Measurements from ENCODE around the gene MACROD1. TPM values are rescaled to one million over a fixed set of nuclear protein-coding genes. Genes with fewer than 3 reads are reported as not detected.

The MACROD1 gene
- total and polyA plus RNA-seq, 9 of the 15 experiments (the other 6 are each of a cell fraction or from before 2014, with no cell fraction given) = 1.1 to 60.0 (median 26.4) TPM

GRCh38 chr11:64039012-64039665 lies 126.8 kb downstream of the MACROD1 start:
- Histone ChIP-seq H3K4me3 (no peak overlapping the region), H4K20me1 (replicated peaks; ENCODE audit: control insufficient read depth, insufficient read depth, low read length) (peaks cover 52% of the 10 kb centered on the region), H3K27me3 (ENCODE audit: control insufficient read depth in 2 of 2, insufficient read depth in 2 of 2, low read length in 2 of 2) (peaks cover 5 to 12% of the 10 kb centered on the region in 2 experiments; a peak in 2 of 5 replicates), H3K36me3 (ENCODE audit: control insufficient read depth, insufficient read depth, low read length) (no peaks in the 10 kb centered on the region), H2AFZ (ENCODE audit: low read depth, low read length) (no peak overlapping the region), H3K27ac (ENCODE audit: extremely low read depth, low read depth, low read length) (no peak overlapping the region), H3K9ac (ENCODE audit: insufficient read depth in 1 of 2, low read depth in 2 of 2, low read length in 2 of 2) (no peak overlapping the region), H3K4me2 (ENCODE audit: insufficient read depth, low read length) (no peak overlapping the region), H3K9me1 (ENCODE audit: control insufficient read depth, insufficient read depth, low read length) (no peaks in the 10 kb centered on the region), H3K4me1 (replicated peaks in 1 of 2; ENCODE audit: control insufficient read depth in 2 of 2, insufficient read depth in 2 of 2, low read length in 2 of 2) (peaks cover 0 to 49% of the 10 kb centered on the region in 2 experiments; a peak in 2 of 5 replicates), H3K79me2 (ENCODE audit: control insufficient read depth, insufficient read depth, low read length) (no peaks in the 10 kb centered on the region), H3K9me3 (replicated peaks; ENCODE audit: control insufficient read depth, insufficient read depth, low read depth, low read length) (no peaks in the 10 kb centered on the region)
- in situ Hi-C loops (cut with MboI) = no loop called here
- ATAC-seq (no peak), DNase-seq (ENCODE audit: extremely low read depth in 1 of 4, low spot score in 3 of 4) (no peak), FAIRE-seq (no peak)
- intact Hi-C loops (cut with micrococcal nuclease) = no loop called here
- CTCF ChIA-PET (ENCODE audit: low intra/inter-chr PET ratio) = interaction anchor here (0.6 kb wide), 1 partner anchor 100 kb away, joined by 3 read pairs; no protein-coding TSS in a partner anchor
- BruUV-seq (replicated peaks) = no TSS peak
- POLR2A ChIA-PET = interaction anchor here (1.5 kb wide), 1 partner anchor 15 kb away, joined by 3 read pairs; no protein-coding TSS in a partner anchor
- WGBS (ENCODE audit: insufficient coverage, low coverage, missing lambda C conversion rate) = 58% methylated on average over 10 of the region's 16 CpGs
- no peak for TF ChIP-seq ZNF121 (CRISPR knock-in tag; conservative IDR thresholded peaks at IDR 0.05)
- 0 out of 2 replicates have a peak, but pooled peaks have one; percentile 5 for TF ChIP-seq EGR1 (conservative IDR thresholded peaks at IDR 0.05)

- in situ Hi-C loops (cut with MboI) (no loop called here), intact Hi-C loops (cut with micrococcal nuclease) (no loop called here)
- H2AFZ ChIP-seq (ENCODE audit: low read depth, low read length) = no peak overlapping the region
- TF ChIP-seq GTF3C2 (IDR thresholded peaks at IDR 0.05; ENCODE audit: borderline replicate concordance, extremely low read depth, insufficient read length) (no peak), ZNF121 (CRISPR knock-in tag; conservative IDR thresholded peaks at IDR 0.05) (peak; percentile 24; the same call in 1 of the 2 replicates)
- FAIRE-seq = no peak
- H4K20me1 ChIP-seq (replicated peaks; ENCODE audit: control insufficient read depth, insufficient read depth, low read length) = peaks cover 56% of the 10 kb centered on the region
- CTCF ChIA-PET (ENCODE audit: low intra/inter-chr PET ratio) = no interaction called here
- no peak overlapping the region for H3K27ac ChIP-seq (ENCODE audit: extremely low read depth, low read depth, low read length)
- no peak overlapping the region for H3K4me3 ChIP-seq
- ATAC-seq = no peak
- no TSS peak for BruUV-seq (replicated peaks)
- no peak for DNase-seq (ENCODE audit: extremely low read depth in 1 of 4, low spot score in 3 of 4)
- no peak overlapping the region for H3K4me2 ChIP-seq (ENCODE audit: insufficient read depth, low read length)
- 62% methylated on average over 4 of the region's 4 CpGs for WGBS (ENCODE audit: insufficient coverage, low coverage, missing lambda C conversion rate)
- no peaks in the 10 kb centered on the region for H3K9me1 ChIP-seq (ENCODE audit: control insufficient read depth, insufficient read depth, low read length)
- no peaks in the 10 kb centered on the region for H3K36me3 ChIP-seq (ENCODE audit: control insufficient read depth, insufficient read depth, low read length)
- H3K4me1 ChIP-seq (replicated peaks in 1 of 2; ENCODE audit: control insufficient read depth in 2 of 2, insufficient read depth in 2 of 2, low read length in 2 of 2) = peaks cover 0 to 49% of the 10 kb centered on the region in 2 experiments; a peak in 2 of 5 replicates
- H3K9ac ChIP-seq (ENCODE audit: insufficient read depth in 1 of 2, low read depth in 2 of 2, low read length in 2 of 2) = no peak overlapping the region
- no peaks in the 10 kb centered on the region for H3K79me2 ChIP-seq (ENCODE audit: control insufficient read depth, insufficient read depth, low read length)
- H3K27me3 ChIP-seq (ENCODE audit: control insufficient read depth in 2 of 2, insufficient read depth in 2 of 2, low read length in 2 of 2) = peaks cover 5 to 12% of the 10 kb centered on the region in 2 experiments; a peak in 2 of 5 replicates
- no peaks in the 10 kb centered on the region for H3K9me3 ChIP-seq (replicated peaks; ENCODE audit: control insufficient read depth, insufficient read depth, low read depth, low read length)
- POLR2A ChIA-PET = no interaction called here
Observed at GRCh38 chr11:64038500-64038899, 127.4 kb downstream of the MACROD1 start.
